ENCODE data around the gene C2.
A peak's percentile ranks its signal among the peaks of the same experiment; 100 is the strongest.
"Not testable (repeated sequence)": the region's sequence is repeated elsewhere in the genome, so short reads cannot be mapped to it uniquely, and the experiment has no call there.

C2 gene

DNA sequence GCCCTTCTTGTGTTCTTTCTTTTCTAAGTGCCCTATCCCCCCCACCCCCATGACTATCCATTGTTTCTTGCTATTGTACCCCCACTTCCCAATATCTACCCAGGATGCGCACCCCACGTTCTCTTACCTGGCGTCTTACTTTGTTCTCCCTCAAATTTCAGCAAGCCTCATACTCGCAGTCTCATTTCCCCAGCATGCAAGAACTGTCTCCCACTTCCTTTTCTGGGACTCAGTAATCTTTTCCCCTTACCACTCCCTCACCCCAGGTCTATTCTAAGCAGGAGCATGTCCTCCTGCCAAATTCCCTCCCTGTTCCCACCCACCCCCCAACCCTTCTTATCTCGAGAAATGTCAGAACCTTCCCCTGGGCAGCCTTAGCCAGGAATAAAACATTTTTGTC is 28.3 kb upstream of the C2 start:
- no peak for DNase-seq (ENCODE audit: low read depth)

DNA sequence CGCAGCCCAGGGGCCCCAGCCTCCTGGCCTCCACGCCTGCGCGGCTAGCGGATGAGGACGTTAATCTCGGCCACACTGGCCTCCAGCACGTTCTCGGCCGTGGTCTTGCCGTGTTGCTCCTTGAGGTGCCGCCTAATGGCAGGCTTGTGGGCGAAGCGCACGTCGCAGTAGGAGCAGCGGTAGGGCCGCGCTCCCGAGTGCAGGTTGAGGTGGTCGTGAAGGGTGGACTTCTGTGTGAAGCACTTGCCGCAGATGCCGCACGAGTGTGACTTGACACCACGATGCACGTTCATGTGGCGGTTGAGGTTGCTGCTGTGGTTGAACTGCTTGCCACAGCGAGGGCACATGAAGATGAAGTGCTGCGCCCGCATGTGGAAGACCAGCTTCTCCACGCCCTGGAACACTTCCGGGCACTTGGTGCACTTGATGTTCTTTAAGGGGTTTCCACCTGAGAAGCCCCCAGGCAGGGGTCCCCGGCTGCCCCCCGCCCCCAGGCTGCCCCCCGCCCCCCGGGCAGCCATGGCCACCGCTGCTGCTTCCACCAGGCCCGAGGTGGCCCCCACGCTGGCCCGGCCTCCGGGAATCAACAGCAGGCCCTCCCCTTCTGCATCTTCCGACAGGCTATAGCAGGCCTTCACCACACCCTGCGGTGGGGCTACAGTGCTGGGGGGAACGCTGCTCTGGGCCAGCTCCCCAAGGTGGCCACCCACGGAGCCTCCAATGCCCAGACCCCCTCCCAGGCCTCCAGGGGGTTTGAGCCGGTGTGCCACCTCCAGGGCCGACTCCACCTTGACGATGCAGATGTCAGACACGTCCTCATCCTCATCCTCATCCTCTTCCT is 27.4 kb upstream of the C2 start:
- no peak for DNase-seq (ENCODE audit: low read depth)

DNA sequence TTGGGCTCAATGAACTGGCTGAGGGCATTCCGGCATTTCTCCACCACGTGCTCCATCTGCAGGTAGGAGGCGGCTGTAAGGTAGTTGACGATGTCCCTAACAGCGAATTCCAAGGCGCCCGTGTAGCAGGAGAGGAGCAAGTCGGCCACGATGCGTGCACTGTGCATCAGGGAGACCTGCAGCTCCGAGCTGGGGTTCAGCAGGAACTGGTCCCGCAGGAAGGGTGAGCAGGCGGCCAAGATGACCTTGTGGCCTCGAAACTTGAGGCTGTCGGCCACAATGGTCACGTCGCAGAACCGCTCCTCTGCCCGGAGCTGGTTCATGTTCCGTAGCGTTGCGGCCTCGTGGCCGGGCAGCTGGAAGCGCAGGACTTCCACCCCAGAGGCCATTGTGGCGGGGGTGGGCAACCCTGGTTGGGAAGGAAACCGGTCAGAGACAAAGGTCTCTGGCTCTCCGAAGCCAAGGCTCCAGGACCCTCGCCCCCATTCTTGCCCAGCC is 26.6 kb upstream of the C2 start:
- no peak for DNase-seq (ENCODE audit: low read depth)

DNA sequence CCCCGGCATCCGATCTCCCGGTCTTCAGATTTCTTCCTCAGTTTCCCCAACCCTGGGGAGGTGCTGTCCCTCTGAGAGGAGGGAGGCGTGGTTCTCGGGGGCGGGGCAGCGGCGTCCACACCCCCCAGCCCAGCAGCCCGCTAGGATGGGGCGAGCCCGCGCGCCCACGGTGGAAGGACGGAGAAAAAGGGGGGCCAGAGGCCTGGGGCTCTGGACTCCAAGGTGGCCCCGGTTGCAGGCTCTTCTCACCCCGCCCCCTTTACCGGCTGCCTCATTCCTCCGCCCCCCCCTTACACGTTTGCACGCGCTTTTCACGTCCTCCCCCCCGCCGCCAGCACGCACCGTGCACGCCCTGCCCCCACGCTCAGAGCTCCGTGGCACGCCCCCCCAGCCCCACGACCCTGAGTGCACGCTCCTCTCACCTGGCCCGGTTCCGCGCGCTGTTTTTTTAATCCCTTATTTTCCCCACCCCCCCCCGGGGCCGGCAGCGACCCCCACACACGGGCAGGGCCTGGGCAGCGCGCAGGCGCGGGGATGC is 26.0 kb upstream of the C2 start:
- DNase-seq (ENCODE audit: low read depth), result no peak

DNA sequence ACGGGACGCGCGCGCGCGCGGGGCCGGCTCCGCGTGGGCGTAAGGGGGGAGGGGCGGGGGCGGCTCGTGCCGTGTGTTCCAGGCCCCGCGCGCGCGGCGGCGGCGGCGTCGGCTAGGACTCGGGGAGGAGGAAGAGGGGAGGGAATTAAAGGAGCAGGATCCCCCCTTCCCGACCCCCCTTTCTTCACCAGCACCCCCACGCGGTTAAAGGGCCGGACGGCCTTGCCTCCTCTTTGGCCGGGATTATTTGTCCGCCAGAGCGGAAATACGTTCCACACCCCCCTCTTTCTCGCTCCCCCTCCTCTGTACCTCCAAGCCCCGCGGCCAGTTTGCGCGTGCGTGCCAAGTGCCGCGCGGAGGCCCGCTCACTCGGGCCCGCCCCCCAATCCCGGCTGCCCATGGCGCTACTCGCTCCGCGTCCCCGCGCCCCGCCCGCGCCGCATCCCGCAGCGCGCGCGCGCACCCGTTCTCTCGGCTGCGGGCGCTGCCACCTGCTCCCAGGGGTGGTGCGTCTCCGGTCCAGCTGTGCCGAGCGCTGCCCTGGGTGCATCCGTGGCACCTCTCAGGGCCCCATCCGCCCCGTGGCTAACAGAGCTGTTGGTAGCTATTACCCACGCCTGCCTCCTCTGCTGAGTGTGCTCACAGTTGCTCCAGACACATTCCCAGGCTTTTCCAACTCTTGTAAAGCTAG is 25.4 kb upstream of the C2 start, which contains the start of gene ZBTB12:
TSS of gene ZBTB12 (minus strand) at position 134 of the 691 bp plus-strand sequence. CDS start 781 bp downstream, outside the sequence.
- peak; percentile 57 for DNase-seq (ENCODE audit: low read depth)

DNA sequence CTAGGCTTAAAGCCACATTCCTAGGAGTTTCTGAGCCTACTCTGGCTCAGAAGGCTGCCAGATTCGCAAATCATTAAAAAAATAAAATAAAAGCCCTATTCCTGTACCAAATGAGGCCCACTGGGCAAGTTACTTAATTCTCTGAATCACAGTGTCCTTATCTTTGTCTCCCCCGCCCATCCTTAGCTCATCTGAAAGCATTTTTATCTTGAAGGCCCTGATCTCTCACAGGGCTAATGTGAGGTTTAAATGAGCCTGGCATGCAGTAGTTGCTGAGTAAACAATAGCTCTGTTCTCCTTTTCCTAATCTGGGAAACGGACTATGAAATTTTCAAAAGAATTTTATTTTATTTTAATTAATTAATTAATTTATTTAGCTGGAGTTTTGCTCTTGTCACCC is 23.6 kb upstream of the C2 start:
- no peak for DNase-seq (ENCODE audit: low read depth)

DNA sequence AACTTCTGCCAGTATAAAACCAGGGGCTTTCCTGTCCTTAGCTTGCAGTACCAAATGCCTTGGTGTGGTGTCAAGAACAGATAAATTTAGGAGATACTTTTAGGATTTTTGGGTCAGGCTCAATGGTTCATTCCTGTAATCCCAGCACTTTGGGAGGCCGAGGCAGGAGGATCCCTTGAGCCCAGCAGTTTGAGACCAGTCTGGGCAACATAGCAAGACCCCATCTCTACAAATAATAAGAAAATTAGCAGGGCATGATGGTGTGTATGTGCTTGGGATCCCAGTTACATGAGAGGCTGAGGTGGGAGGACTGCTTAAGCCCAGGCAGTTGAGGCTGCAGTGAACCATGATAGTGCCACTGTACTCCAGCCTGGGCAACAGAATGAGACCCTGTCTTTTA is 22.5 kb upstream of the C2 start:
- no peak for DNase-seq (ENCODE audit: low read depth)

DNA sequence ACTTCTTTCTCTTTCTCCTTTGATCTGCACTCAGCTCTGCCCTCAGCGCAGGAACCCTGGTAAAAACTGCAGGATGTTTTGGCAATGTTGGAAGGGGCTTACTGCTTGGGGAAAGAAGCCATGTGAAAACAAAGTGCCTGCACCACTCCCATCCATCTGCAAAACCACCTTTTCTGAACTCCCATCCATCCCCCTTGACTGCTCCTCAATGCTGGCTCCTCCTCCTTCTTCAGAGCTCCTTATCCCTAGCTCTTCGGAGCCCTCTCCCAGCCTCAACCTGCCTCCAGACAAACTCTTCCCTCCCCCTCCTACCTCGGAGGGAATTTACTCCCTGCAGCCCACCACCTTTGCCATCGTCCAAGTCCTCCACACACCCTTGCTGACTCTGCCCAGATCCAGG is 21.4 kb upstream of the C2 start:
- DNase-seq (ENCODE audit: low read depth), result no peak

DNA sequence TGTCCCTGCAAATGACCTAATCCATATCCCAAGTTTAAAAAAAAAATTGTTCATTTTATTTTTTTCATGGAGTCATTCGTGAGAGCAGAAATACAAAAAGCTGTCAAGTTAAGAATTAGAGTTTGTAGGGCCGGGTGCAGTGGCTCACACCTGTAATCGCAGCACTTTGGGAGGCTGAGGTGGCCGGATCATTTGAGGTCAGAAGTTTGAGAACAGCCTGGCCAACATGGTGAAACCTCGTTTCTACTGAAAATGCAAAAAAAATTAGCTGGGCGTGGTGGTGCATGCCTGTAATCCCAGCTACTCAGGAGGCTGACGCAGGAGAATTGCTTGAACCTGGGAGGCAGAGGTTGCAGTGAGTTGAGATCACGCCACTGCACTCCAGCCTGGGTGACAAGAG is 20.8 kb upstream of the C2 start:
- DNase-seq (ENCODE audit: low read depth), result not testable (repeated sequence)

DNA sequence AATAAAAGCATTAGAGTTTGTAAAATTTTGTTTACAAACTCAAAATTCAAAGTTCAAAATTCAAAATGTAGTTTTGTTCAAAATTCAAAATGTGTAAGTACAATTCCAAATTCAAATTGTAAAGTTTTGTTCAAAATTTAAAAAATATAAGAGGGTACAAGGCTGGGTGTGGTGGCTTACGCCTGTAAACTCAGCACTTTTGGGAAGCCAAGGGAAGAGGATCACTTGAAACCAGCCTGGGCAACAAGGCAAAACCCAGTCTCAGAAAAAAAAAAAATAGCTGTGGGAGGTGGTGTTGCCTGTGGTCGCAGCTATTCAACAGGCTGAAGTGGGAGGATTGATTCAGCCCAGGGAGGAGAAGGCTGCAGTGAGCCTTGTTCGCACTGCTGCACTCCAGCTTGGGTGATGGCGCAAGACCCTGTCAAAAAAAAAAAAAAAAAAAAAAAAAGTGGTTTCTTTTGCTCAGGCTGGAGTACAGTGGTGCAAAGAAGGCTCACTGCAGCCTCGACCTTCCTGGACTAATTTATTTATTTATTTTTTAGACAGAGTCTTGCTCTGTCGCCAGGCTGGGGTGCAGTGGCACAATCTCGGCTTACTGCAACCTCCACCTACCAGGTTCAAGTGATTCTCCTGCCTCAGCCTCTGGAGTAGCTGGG is 20.2 kb upstream of the C2 start:
- peak; percentile 22 for DNase-seq (ENCODE audit: low read depth)

DNA sequence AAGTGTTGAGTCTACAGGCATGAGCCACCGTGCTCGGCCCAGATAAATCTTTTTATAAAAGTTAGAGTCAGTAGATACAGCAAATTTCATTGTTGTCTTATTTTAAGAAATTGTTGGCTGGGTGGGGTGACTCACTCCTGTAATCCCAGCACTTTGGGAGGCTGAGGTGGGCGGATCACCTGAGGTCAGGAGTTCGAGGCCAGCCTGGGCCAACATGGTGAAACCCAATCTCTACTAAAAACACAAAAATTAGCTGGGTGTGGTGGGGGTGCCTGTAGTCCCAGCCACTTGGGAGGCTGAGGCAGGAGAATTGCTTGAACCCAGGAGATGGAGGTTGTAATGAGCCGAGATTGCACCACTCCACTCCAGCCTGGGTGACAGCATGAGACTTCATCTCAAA is 19.3 kb upstream of the C2 start:
- DNase-seq (ENCODE audit: low read depth), result not testable (repeated sequence)

DNA sequence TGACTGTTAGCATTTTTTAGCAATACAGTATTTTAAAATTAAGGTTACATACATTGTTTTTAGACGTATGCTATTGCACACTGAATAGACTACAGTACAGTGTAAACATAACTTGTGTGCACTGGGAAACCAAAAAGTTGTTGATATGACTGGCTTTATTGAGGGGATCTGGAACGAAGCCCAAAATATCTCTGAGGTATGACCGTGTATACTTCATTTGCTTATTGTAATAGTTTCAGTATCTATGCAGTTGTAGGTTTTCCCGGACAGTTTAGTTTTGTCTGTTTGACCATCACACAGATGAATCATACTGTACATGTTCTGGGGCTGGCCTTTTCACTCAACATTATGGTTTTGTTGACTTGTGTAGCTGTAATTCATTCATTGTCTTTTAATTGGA is 18.7 kb upstream of the C2 start:
- no peak for DNase-seq (ENCODE audit: low read depth)

DNA sequence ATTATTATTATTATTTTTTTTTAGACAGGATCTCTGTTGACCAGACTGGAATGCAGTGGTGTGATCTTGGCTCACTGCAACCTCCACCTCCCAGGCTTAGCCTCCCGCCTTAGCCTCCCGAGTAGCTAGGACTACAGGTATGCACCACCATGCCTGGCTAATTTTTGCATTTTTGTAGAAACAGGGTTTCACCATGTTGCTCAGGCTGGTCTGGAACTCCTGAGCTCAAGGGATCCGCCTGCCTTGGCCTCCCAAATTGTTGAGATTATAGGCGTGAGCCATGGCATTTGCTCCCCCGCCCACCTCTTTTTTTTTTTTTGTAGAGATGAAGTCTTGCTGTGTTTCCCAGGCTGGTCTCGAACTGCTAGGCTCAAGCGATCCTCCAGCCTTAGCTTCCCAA is 18.2 kb upstream of the C2 start:
- not testable (repeated sequence) for DNase-seq (ENCODE audit: low read depth)

DNA sequence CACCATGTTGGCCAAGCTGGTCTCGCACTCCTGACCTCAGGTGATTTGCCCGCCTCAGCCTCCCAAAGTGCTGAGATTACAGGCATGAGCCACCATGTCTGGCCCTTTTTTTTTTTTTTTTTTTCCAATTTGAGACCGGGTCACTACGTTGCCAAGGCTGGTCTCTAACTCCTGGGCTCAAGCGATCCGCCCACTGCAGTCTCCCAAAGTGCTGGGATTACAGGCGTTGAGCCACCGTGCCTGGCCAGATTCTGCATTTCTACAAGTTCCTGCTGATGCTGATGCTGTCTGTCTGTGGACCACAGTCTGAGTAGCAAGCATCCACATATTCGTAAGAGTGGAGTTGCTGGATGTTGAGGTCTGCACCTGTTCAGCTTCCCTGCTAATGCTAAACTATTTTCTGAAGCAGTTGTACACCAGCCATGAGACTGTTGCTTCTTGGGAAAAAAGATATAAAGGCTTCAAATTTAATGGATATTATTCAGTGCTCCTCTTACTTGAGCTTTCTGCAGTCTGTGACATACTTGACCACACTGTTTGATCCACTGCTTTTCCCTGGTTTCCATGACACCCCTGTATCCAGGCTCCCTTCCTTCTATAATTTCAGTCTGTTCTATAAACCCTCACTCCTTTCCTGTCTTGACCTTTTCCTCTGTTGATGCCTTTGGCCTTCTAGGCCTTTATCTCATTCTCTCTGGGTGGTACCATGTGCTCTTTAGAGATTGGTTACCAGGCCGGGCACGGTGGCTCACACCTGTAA is 15.5 kb upstream of the C2 start:
- DNase-seq (ENCODE audit: low read depth), result no peak

DNA sequence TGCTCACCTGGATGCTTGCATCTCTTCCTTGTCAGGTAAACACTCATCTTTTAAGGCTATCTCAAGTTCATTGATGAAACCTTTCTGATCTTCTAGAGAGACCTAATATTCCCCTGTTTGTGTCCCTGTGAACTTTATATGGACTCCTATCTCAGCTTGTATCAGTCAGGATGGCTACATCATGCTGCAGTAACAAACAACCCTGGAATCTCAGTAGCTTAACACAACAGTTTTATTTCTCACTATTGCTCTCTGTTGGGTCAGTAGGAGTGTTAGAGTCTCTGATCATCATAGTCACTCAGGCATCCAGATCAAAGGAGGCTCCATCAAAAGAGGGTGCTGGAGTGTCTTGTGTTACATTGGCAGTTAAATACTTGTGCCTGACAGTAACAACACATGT is 12.2 kb upstream of the C2 start:
- DNase-seq (ENCODE audit: low read depth), result no peak

DNA sequence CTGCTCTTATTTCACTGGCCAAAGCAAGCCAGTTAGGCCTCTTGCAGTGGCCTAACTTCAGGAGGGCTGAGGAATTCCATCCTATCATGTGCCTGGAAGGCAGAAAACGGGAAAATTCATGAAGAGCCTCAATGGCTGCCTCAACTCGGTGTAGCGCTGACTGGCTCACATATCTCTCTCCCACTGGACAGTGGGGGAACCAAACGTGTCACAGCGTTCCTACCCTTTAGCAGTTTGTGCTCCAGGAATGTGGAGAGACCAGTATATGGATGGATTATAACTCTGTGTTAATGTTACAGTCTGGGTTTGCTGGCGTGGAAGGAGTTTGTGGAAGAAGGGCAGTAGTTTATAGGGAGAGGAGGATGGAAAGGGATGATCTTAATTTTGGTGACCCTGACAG is 11.8 kb upstream of the C2 start:
- no peak for DNase-seq (ENCODE audit: low read depth)

DNA sequence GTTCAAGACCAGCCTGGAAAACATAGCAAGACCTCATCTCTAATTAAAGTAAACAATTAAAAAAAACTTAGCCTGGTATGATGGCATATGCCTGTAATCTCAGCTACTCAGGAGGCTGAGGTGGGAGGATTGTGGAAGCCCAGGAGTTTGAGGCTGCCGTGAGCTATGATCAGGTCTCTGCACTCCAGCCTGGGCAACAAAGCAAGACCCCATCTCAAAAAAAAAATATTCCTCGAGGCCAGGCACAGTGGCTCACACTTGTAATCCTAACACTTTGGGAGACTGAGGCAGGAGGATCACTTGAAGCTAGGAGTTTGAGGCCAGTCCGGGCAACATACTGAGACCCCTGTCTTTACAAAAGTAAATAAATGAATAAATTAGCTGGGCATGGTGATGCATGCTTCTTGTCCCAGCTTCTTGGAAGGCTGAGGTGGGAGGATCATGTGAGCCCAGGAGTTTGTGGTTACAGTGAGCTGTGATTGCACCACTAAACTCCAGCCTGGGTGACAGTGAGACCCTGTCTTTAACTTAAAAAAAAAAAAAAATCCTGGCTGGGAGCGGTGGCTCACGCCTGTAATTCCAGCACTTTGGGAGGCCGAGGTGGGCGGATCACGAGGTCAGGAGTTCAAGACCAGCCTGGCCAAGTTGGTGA is 9.3 kb upstream of the C2 start:
- no peak for DNase-seq (ENCODE audit: low read depth)

DNA sequence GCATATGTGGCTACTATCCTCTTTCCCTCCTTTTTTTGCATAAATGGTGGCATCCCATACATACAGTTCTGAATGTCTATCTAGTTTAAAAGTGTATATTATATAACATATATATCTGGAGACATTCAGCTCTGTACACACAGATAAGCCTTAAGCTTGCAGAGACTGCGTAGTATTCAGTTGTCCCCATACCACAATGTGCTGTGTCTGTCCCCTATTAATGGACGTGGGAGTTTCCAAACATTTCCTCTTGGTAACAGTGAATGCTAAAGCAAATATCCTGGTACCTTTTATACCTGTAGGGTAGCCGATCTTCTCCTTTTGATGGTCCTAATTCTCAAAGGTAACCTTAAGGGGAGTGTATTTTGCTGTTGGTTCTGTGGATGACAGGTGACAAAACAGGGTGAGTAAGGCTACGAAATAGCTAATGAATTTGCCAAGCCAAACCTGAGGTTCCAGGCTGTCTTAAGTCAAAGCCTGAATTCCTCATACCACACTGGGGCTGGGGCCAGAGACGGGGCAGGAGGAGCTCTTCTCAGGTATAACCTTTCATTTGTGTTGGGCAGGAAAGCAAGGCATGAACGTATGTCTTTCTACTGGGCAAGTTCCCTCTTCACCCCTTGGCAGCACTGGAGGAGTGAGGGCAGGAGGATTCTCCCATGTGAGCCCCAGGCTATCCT is 7.8 kb upstream of the C2 start:
- DNase-seq (ENCODE audit: low read depth), result no peak

DNA sequence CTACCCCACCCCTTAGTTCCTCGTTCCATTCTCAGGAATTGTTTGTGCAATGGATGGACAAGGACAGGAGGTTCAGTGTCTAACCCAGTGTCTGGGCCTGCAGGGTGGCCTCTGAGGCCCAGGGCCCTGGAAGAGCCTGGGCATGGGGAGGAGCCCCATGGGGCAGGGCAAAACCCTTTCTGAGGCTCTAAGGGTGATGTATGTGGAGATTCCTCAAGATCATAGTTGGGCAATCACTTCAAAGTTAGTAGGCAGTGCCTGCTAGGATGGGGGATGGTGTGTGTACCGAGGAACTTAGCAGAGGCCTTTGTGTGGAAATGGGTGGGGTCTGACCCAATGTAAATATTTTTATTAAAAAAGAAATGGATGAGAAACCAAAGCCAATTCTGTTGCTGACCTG is 6.7 kb upstream of the C2 start:
- no peak for DNase-seq (ENCODE audit: low read depth)

DNA sequence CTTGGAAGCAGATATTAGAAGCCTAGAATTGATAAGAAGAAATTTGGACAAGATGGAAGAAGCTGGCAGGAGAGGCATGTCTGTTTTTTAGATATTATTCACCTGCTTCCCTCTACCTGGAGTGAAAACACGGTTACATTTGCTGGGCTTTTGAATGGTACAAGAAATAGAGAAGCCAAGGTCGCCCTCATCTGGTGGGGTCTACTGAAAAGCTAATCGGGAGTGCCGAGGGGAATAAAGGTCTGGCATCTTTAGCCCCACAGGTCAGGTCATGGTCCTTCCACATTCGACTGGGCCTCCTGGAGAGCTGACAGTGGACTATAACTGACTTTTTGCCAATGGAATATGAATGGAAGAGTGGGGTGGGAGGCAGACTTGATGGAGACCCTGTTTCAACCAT is 4.6 kb upstream of the C2 start:
- DNase-seq (ENCODE audit: low read depth), result no peak

All from GM04503 (cell line).